Esophagus squamous epithelium (tissue), 4 donors: Measurements from ENCODE around the gene LBHD2.

ENCODE experiments used
- CTCF ChIP-seq, 6 experiments: fragments of 450-650 bp in 4 of 6; fragments of 200-600 bp in 2 of 6; sonication (generic) in 2 of 6; IDR thresholded peaks; one replicate each; pipeline ENCODE4 v1.5.1; 2016 to 2019; ENCODE audit warnings: antibody characterized with exemption in 6 of 6, mild to moderate bottlenecking in 4 of 6, moderate library complexity in 4 of 6
- POLR2A ChIP-seq, 4 donors: fragments of 450-650 bp; IDR thresholded peaks; one replicate each; pipeline ENCODE4 v1.6.1; 2017; ENCODE audit warnings: antibody characterized with exemption in 4 of 4, mild to moderate bottlenecking in 4 of 4, moderate library complexity in 3 of 4

GRCh38 chr14:103118663-103119404 lies 34.8 kb downstream of the LBHD2 start:
- no peak for TF ChIP-seq POLR2A (IDR thresholded peaks at IDR 0.05)
- TF ChIP-seq CTCF (IDR thresholded peaks at IDR 0.05): no peak
